ENCODE measurements around the gene PARN.
"Not testable (repeated sequence)": the region's sequence is repeated elsewhere in the genome, so short reads cannot be mapped to it uniquely, and the experiment has no call there.

GRCh38 chr16:14544846-14545245, 85.2 kb downstream of the PARN start:
- TF ChIP-seq CTCF, POLR2A (IDR thresholded peaks at IDR 0.05): not testable (repeated sequence)

All from prostate gland (tissue), 2 donors.